Nephron (organoid): ENCODE measurements around the gene DNAL4.

Source experiments
- H3K27ac Mint-ChIP-seq, 3 experiments: 2 replicates each; pipeline ENCODE4 v1.8.0; 2020; ENCODE audit warnings: mixed read lengths in 3 of 3, mild to moderate bottlenecking in 2 of 3, moderate library complexity in 1 of 3
- H3K27me3 Mint-ChIP-seq: 2 replicates; pipeline ENCODE4 v1.8.0; 2021; ENCODE audit warnings: low read depth, mild to moderate bottlenecking, moderate library complexity, mixed read lengths
- H3K36me3 Mint-ChIP-seq: 2 replicates; pipeline ENCODE4 v1.8.0; 2020; ENCODE audit warnings: low read depth, mixed read lengths
- H3K4me1 Mint-ChIP-seq: 2 replicates; pipeline ENCODE4 v1.8.0; 2020; ENCODE audit warnings: mixed read lengths
- H3K4me3 Mint-ChIP-seq, 3 experiments: 2 replicates each; pipeline ENCODE4 v1.8.0; 2020; ENCODE audit warnings: mild to moderate bottlenecking in 3 of 3, mixed read lengths in 3 of 3, moderate library complexity in 2 of 3
- H3K9me3 Mint-ChIP-seq: 2 replicates; pipeline ENCODE4 v1.8.0; 2020; ENCODE audit warnings: mixed read lengths
- TF ChIP-seq, protein P1 (sequence below), 3 experiments: fragments of 200-600 bp; sonication (generic); IDR thresholded peaks; one replicate each; pipeline ENCODE4 v1.5.0; 2021; ENCODE audit warnings: antibody characterized with exemption in 3 of 3; ENCODE audit not compliant: unreplicated experiment in 3 of 3

The DNAL4 gene

GRCh38 chr22:38782402-38783094 lies 11.4 kb downstream of the DNAL4 start:
- Mint-ChIP-seq H3K36me3 (peaks cover 30% of the 10 kb centered on the region), H3K27me3 (no peaks in the 10 kb centered on the region), H3K4me1 (peaks cover 42% of the 10 kb centered on the region), H3K4me3 (no peak overlapping the region), H3K27ac (peak overlapping the region; percentile 85 to 91 (median 89)), H3K9me3 (no peaks in the 10 kb centered on the region)
- TF ChIP-seq, protein P1, sequence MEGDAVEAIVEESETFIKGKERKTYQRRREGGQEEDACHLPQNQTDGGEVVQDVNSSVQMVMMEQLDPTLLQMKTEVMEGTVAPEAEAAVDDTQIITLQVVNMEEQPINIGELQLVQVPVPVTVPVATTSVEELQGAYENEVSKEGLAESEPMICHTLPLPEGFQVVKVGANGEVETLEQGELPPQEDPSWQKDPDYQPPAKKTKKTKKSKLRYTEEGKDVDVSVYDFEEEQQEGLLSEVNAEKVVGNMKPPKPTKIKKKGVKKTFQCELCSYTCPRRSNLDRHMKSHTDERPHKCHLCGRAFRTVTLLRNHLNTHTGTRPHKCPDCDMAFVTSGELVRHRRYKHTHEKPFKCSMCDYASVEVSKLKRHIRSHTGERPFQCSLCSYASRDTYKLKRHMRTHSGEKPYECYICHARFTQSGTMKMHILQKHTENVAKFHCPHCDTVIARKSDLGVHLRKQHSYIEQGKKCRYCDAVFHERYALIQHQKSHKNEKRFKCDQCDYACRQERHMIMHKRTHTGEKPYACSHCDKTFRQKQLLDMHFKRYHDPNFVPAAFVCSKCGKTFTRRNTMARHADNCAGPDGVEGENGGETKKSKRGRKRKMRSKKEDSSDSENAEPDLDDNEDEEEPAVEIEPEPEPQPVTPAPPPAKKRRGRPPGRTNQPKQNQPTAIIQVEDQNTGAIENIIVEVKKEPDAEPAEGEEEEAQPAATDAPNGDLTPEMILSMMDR (IDR thresholded peaks at IDR 0.05; ENCODE audit: unreplicated experiment in 3 of 3), result no peak

- Mint-ChIP-seq H3K27ac (no peak overlapping the region), H3K9me3 (no peaks in the 10 kb centered on the region)
These were observed 12.9 kb downstream of the DNAL4 start for GRCh38 chr22:38781033-38781432.

DNA sequence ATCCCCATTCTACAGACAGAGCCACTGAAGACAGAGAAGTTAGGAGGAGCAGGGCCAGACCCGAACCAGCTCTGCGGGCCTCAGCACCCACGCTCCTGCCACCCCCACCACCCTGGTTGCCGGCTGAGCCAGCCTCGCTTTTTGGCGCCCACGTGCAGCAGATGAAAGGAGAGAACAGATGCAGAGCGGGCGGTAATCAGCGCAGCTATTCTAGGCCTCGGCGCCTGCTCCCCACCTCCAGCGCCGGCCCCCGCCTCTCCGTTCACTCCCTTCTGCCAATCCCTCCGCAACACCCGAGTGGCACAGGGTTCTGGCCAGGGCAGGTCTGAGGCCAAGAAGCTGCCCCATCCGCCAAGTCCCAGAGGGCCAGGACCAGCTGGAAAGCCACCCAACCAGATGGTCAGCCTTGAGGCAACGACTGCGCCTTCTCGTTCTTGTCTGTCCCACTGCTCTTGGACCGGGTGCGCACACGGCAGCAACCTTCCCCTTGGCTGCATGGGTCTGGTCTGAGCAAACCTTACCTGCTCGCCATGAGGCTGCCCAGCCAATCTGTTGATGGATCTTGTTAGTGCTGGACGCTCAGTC lies 16.8 kb downstream of the DNAL4 start:
- no peak overlapping the region for H3K4me3 Mint-ChIP-seq
- H3K9me3 Mint-ChIP-seq, result no peaks in the 10 kb centered on the region
- H3K36me3 Mint-ChIP-seq, result peaks cover 23% of the 10 kb centered on the region
- no peak overlapping the region for H3K27ac Mint-ChIP-seq
- peaks cover 7% of the 10 kb centered on the region for H3K4me1 Mint-ChIP-seq
- TF ChIP-seq, protein P1 (IDR thresholded peaks at IDR 0.05; ENCODE audit: unreplicated experiment in 3 of 3), result no peak
- H3K27me3 Mint-ChIP-seq, result peaks cover 3% of the 10 kb centered on the region

More at GRCh38 chr22:38781033-38781432, 12.9 kb downstream of the DNAL4 start:
- no peak overlapping the region for H3K4me3 Mint-ChIP-seq
- peaks cover 35% of the 10 kb centered on the region for H3K4me1 Mint-ChIP-seq
- TF ChIP-seq, protein P1 (IDR thresholded peaks at IDR 0.05; ENCODE audit: unreplicated experiment in 3 of 3), result no peak
- peaks cover 3% of the 10 kb centered on the region for H3K27me3 Mint-ChIP-seq
- H3K36me3 Mint-ChIP-seq, result peaks cover 30% of the 10 kb centered on the region

- TF ChIP-seq, protein P1 (IDR thresholded peaks at IDR 0.05; ENCODE audit: unreplicated experiment in 3 of 3), result no peak
- Mint-ChIP-seq H3K36me3 (peaks cover 13% of the 10 kb centered on the region), H3K9me3 (no peaks in the 10 kb centered on the region), H3K4me3 (no peak overlapping the region), H3K27ac (no peak overlapping the region), H3K4me1 (peaks cover 4% of the 10 kb centered on the region), H3K27me3 (peaks cover 6% of the 10 kb centered on the region)
These were observed 17.9 kb downstream of the DNAL4 start for GRCh38 chr22:38776086-38776485.

DNA sequence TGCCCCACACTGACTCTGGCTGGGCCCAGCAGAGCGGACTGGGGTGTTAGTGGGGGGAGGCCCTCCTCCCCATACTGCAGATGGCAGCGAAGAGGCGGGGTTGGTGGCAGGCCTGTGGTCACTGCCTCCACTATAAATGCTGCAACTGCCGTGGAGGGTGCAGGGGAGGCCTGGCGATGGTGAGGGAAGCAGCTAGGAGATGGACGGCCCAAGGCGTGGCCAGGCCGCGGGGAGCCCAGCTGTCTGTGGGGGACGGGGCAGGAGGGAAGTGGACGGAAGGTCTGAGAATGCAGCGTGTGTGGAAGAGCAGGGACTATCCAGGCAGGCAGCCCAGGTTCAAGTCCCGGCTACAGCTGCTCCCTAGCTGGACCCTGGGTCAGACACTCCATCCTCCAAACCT lies 18.3 kb downstream of the DNAL4 start:
- H3K36me3 Mint-ChIP-seq, result peaks cover 13% of the 10 kb centered on the region
- no peak overlapping the region for H3K4me3 Mint-ChIP-seq
- H3K27me3 Mint-ChIP-seq, result peaks cover 9% of the 10 kb centered on the region
- H3K27ac Mint-ChIP-seq, result no peak overlapping the region
- H3K4me1 Mint-ChIP-seq, result peaks cover 4% of the 10 kb centered on the region
- TF ChIP-seq, protein P1 (IDR thresholded peaks at IDR 0.05; ENCODE audit: unreplicated experiment in 3 of 3), result no peak
- H3K9me3 Mint-ChIP-seq, result no peaks in the 10 kb centered on the region
